GM12801 (cell line): ENCODE measurements around the gene ABCA3.

Source experiments
- CTCF ChIP-seq: IDR thresholded peaks from one replicate; pipeline ENCODE4 v1.5.1; 2011; ENCODE audit warnings: control low read depth; ENCODE audit not compliant: insufficient read length; ENCODE audit errors: extremely low read depth

The ABCA3 gene

GRCh38 chr16:2341456-2342447 is 1.2 kb upstream of the ABCA3 start:
- no peak for TF ChIP-seq CTCF

GRCh38 chr16:2339521-2340484 is 725 bp downstream of the ABCA3 start:
- no peak for TF ChIP-seq CTCF

GRCh38 chr16:2337431-2338296 is 2.9 kb downstream of the ABCA3 start:
- TF ChIP-seq CTCF, result no peak

- TF ChIP-seq CTCF, result no peak
These were observed 5.1 kb downstream of the ABCA3 start for GRCh38 chr16:2335286-2335895.

GRCh38 chr16:2333772-2334379 is 6.7 kb downstream of the ABCA3 start:
- TF ChIP-seq CTCF, result no peak

GRCh38 chr16:2333231-2333630 is 7.3 kb downstream of the ABCA3 start:
- no peak for TF ChIP-seq CTCF
